ENCODE results near the gene TRIM33.
A peak's percentile ranks its signal among the peaks of the same experiment; 100 is the strongest.

Gene TRIM33

DNA sequence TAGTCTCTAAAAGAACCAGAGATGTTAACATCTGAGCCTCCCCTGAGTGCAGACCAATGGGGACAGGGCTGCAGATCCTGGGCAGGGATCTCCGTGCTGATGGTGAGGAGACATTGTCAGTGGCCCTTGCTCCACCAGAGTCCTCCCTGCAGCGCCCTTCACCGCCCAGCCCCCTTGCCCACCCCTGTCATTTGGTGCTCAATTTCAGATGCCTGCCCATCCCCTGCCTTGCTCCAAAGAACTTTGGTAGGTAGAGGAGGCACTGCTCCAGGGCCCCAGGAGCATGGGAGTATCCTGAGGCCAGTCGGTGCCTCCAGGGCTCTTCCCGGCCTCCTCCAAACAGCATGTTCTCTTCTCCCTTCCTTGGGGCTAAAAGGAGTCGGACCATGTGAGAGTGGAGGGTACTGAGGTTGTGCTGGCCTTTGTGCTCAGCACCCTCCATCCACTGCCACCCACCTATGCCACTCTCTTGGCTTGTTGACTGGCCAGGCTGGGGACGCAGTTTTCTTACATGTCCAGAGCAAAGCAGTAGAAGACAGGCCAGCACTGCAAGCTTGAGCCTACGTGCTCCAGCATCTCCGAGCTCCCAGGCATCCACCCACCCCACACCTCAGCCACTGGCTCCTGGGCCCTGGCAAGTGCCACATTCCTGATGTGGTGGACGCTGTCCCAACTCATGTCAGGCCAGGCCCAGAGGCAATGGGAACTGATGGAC is 160.1 kb downstream of the TRIM33 start:
- DNase-seq (ENCODE audit: low read depth), result no peak

- DNase-seq (ENCODE audit: low read depth), result no peak
Observed at GRCh38 chr1:114349891-114350605, 161.0 kb downstream of the TRIM33 start.

GRCh38 chr1:114347431-114348209 is 163.4 kb downstream of the TRIM33 start:
- DNase-seq (ENCODE audit: low read depth), result no peak

- peak; percentile 92 for DNase-seq (ENCODE audit: low read depth)
Observed at GRCh38 chr1:114346480-114347029, 164.4 kb downstream of the TRIM33 start.

GRCh38 chr1:114345930-114346479 is 165.0 kb downstream of the TRIM33 start:
- DNase-seq (ENCODE audit: low read depth), result no peak

GRCh38 chr1:114344656-114345055 is 166.3 kb downstream of the TRIM33 start:
- DNase-seq (ENCODE audit: low read depth), result no peak
